Stimulated activated CD4-positive, alpha-beta T cell treated with anti-CD3 and anti-CD28 coated beads, Interleukin-12 subunit alpha, Interleukin-12 subunit beta, amount 100 ng/mL, for 4 hours (primary cell): Measurements from ENCODE around the gene CCDC85B.
A peak's percentile ranks its signal among the peaks of the same experiment; 100 is the strongest.

ENCODE experiments used
- DNase-seq: peaks from one replicate; pipeline ENCODE4 v3.0.0-alpha.2; 2020

Gene CCDC85B

DNA sequence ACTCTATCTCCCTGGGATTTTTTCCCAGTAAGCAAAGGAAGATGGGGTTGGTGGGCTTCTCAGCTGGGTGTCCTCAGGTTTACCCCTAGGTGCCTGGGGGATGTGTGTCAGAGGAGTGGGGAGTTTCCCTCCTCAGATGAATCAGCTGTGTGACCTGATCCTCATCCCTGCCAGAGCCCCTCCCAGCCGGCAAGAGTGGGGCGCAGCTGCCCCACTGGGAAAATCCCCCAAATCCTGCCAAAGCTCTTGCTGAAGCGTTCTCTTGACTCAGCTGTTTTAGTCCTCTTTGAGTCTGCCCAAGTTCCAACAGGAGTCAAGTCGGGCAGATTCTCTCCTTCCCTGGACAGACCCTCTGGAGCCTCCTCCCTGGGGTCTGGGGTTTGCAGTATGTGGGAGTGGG, 22.4 kb downstream of the CCDC85B start:
- DNase-seq = no peak

- DNase-seq = no peak
Observed at GRCh38 chr11:65915101-65915820, 24.8 kb downstream of the CCDC85B start.

DNA sequence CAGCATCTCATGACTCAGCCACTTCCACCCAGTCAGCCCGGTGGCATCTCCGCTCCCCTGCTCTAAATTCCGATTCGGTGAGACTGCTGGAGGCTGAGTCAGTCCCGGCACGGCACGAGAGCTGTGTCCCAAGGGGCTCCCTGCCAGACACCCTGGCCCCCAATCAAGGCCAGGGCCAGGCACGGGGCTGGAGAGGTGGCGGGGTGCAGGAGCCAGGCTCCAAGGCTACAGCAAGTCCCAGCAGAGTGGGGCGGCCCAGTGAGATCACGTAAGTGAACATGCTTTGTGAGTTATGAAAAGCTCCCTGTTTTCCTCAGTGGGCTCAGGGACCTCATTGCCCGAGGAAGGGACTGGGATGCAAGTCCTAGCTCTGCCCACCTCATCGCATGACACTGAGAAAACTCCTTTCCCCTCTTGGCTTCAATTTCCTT, 25.4 kb downstream of the CCDC85B start:
- DNase-seq = no peak

DNA sequence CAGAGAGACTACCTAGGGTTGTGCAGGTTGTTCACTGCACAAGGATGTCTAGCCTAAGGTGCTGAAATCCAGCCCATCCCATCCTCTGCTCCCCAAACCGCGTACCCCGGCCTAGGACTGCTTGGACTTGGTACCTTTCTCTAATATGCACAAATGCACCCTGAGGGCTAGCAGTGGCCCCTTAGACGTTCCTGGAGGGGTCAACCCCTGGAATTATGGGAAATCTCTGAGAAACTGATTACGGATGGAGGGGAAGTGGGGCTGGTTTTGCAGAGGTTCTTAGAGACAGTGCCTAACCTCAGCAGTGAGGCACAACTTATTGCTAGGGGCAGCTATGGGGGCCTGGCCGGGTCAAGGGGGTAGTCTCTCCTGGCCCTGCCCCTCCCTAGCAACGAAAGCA, 25.9 kb downstream of the CCDC85B start:
- DNase-seq = no peak

DNA sequence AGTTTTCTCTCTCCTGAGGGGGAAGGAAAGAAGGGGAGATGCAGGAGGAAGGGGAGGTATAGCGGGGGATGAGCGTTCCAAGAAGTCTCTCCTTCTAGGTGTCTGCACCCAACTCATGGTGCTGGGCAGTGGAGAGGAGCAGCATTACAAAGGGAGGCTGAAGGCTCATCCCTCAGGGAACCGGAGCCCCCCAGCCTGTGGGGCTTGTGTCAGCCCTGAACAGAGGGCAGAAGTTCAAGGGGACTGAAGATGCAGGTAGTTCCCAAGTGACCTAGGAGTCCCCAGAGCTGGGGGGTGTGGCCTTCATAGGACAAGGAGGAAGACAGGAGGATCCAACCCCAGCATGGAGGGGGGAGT, 26.6 kb downstream of the CCDC85B start:
- DNase-seq = no peak

DNA sequence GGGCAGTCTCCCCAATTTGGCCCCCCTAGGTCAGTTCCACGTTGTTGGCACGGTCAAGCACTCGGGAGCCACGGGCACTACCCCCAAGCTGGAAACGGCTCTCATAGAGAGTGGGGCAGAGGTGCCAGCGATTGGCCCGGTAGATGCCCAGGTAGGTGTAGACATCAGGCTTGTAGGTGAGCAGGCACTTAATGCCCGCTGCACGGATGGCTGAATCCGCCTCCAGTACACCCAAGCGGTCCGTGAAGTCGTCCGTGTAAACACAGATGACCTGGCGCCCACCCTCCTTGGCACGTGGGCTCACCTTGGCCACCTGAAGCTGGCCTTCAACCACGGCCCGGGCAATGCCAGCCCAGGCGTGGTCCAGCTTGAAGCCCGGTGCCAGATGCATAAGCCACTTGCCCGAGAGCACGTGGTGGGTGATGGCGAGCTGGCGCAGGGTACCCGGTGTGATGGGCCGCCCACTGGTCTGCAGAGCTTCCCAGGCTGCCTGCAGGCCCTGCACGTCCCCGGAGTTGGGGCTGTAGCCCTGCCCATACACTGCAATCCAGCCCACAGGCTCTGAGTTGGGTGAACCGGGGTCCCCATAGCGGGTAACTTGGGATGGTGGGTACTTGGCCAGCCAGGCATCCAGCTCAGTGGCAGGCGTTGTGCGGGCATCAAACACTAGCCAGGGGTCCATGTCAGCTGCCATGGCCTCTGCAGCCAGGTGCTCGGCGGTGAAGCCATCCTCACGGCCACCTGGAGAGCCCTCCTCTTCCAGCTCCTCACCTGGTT, 27.1 kb downstream of the CCDC85B start:
- DNase-seq = no peak

DNA sequence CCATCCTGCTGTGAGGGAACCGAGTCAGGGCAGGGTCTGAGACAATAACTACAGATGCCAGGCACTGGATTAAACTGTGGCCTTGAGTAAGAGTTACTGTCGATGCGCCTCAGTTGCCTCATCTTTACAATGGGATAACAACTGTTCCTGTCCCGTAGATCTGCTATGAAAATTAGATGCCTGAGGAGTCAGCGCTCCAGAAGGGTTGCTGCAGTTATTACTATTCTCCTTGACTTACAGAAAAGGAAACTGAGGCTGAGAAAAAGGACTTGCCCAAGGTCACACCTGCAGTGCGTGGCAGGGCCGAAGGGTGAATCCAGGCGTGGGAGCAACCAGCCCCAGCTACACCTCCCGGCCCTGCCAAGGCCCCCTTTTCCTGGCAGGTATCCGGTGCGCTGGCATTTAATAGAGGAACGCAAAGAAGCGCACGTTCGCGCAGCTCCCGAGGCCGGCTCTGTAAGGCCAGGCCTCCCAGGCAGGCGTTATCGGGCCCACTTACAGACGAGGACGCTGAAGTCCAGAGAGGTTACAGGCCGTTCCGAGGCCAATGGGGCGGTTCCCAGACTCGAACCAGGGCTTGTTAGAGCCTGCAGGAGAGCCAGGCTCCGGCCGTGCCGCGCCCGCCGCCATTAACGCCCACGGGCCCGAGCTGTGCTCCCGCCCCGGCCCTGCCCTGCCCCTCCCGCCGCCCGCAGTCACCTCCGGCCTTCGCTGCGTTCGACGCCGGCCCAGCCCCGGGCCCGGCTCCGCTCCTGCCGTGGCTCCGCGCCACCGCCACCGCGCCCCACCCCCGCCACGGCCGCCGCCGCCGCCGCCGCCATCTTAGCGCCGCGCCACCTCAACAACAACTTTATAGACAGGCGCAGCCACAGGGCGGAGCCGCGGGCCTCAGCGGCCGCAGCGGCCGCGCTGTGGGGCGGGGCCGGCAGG, 28.0 kb downstream of the CCDC85B start, which contains the start of gene C11orf68:
TSS of gene C11orf68 (minus strand) at position 852 of the 930 bp plus-strand sequence. CDS start at position 821, 31 bp downstream.
- no peak for DNase-seq

DNA sequence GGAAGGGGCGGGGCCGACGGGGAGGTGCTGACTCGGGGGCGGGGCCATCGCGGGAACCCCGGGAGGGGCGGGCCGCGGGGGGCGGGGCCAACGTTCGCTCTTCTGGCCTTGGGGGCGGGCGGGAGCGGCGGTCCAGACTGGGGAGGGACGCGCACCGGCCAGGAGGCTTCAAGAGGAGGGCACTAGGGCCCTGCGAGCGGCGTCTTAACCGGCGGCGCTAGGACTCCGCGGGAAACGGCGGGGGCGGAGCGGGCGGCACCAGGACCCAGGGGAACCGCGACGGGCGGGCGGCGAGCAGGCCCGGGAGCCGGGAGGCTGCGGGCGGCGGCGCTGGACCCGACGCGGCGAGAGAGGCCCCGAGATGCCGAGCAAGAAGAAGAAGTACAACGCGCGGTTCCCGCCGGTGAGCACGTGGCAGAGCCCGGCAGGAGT, 28.7 kb downstream of the CCDC85B start, which contains the start of gene DRAP1:
TSS of gene DRAP1 (plus strand) at position 286 of the 432 bp plus-strand sequence. CDS start at position 362, 76 bp downstream.
- DNase-seq = peak; percentile 100

GRCh38 chr11:65919573-65920371, 29.3 kb downstream of the CCDC85B start:
- no peak for DNase-seq

- DNase-seq = no peak
Observed at GRCh38 chr11:65920372-65920802, 29.9 kb downstream of the CCDC85B start.

- DNase-seq = no peak
Observed at GRCh38 chr11:65921033-65921555, 30.6 kb downstream of the CCDC85B start.

DNA sequence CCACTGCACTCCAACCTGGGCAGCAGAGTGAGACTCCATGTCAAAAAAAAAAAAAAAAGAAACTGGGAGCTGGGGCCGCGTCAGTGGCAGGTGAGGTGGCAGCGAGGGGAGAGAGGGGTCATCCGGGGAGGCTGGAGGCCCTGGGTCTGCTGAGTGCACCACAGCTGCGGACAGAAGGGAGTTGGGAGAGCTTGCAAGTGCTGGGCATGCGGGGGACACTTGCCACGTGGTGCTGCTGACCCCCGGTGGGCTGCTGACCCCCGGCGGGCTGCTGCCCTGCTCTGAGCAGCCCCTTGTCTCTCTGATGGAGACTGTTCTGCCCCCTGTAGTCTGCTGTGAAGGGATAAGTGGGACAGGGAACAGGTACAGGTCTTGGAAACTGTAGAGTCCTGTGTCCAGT, 31.4 kb downstream of the CCDC85B start:
- DNase-seq = no peak

- no peak for DNase-seq
Observed at GRCh38 chr11:65922565-65922964, 32.1 kb downstream of the CCDC85B start.

GRCh38 chr11:65925397-65925796, 34.9 kb downstream of the CCDC85B start:
- no peak for DNase-seq

DNA sequence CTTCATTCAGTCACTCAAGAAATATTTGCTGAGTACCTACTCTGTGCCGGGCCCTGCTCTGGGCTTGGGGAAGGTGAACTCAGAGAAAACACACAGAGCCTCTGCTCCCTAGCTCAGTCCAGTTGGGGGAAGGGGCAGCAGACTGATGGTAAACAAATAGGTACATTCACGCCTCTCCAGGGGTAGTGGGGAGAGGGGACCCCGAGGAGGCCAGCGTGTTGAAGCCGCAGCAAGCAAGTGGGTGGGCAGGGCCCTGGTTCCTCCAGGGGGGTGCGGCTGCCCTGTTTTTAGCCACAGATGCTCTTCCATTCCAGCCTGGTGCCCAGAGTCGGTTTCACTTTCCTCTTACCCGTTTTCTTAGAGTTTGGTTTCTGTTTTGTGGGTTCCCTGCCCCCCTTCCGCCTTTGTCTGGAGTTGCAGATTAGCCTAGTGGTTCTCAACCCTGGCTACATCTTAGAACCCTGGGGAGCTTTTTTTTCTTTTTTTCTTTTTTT, 37.5 kb downstream of the CCDC85B start:
- peak; percentile 52 for DNase-seq

- DNase-seq = no peak
Observed at GRCh38 chr11:65928667-65929066, 38.2 kb downstream of the CCDC85B start.

- no peak for DNase-seq
Observed at GRCh38 chr11:65931773-65932557, 41.5 kb downstream of the CCDC85B start.

GRCh38 chr11:65932558-65932919, 42.1 kb downstream of the CCDC85B start:
- no peak for DNase-seq

DNA sequence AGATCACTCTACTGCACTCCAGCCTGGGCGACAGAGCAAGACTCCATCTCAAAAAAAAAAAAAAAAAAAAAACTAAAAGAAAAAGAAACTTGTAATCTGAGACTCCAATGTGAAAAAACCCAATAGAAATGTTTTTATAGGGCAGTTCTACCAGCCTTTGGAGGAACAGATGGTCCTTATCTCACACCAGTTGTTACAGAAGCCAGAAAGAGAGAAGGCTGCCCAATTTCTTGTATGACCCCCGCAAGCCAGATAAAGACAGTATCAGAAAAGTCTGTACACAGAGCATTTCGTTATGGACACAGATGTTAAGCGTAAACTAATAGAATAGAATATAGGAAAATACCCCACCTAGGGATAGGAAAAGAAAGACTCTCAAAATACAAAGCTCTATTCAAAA, 43.5 kb downstream of the CCDC85B start:
- DNase-seq = no peak

DNA sequence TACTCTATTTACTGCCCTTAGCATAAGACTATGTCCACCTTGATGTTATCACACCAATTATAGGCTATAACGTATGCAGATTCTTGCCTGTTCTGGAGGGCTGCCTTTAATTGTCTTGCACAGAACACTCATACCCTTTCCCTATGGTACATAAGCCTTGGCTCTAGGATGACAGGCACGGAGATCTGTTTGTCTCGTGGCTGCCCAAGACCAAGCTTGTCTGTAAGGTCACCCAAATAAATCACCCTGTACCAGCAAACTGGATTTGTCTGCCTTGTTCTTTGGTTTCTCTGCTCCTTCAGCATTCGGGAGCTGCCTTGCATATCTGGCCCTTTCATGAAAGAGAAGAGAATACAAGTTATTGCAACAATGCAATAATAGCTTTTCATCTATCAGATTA, 47.3 kb downstream of the CCDC85B start:
- DNase-seq = no peak
